ENCODE results near the gene MAGIX.
A peak's percentile ranks its signal among the peaks of the same experiment; 100 is the strongest.

MAGIX gene

DNA sequence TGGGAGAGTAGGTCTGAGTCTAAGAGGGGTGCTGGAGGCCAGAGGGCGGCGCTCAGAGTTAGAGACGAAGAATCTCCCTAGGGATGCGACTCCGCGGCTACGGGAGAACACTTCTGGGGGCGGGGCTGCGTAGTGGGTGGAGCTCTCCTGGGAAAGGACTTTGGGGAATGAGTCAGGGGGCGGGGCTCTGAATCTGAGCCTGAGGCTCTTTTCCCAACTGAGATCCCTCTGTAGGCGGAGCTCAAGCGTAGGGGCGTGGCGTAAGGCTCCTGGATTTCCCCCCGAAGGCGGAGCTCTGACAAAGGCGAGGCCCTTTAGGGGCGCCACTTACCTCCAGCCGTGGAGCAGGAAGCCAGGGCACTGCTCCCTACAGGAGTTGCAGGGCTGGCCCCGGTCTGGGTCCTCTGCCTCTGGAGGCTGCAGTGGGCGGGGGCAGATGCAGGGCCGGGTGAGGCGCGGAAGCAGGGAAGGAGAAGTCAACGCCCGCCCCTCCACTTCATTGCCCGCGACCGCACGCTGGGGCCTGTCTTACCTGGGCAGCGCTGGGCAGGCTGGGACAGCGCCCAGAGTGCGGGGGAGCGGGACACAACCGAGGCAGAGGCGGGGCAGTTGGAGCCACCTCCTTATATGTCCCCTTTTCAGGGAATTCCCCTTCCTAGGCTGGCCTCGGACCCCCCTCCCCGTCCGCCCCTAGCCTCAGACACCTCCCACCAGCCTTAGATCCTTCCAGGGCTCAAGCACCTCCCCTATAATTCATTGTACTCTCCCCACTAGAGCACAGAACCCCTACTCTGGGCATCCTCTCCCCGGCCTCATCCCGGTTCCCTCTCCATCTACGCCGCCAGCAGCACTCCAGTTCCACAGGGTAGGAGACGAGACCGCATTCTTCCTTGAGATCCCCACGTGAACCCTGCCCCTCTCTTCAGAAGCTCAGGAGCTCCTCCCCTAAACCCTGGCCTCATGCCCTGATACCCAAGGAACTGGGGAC is 22.0 kb downstream of the MAGIX start:
- DNase-seq: peak; percentile 90

DNA sequence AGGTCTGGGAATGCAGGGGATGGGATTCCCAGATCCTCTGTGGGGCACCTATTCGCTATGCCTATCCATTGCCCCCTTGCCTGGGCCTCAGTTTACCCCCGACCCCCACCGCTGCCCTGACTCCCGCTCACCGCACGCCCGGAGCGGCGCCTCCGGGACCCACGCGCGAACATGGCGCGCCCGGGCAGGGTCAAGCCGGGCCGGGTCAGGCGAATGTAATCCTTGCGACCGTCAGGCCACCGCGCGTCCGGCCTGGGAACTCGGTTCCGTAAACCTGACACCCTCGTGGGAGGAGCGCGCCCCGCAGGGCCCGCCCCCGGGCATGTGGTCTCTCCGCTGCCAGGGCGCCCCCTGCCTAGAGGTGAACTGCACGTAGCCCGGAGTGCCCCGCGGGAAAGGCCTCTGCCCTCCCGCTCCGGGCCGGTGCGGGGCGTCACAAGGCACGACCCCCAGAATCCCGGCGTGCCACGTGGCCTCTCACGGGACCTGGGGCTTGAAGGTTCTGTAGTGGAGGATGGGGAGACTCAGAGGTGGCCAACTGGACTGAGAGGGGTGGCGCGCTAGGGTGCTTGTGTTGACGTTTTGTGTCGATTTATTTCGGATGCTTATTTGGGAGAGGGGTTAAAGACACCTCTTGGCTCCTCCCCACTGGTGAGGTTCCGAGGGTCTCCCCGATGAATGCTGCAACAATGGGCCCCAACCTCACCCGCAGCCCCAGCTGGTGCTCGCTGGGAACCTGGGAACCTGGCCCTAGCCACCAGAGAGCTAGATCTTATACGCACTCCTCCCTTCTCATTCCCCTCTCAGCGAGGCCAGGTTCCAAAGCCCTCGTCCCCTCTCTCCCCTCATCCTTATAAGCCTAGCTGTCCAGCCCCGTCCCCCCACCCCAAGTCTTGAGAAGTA is 23.8 kb downstream of the MAGIX start, which contains the start of gene PRICKLE3:
TSS of gene PRICKLE3 (minus strand) at position 249 of the 903 bp plus-strand sequence. CDS start at position 173, 76 bp downstream.
- peak; percentile 72 for DNase-seq

DNA sequence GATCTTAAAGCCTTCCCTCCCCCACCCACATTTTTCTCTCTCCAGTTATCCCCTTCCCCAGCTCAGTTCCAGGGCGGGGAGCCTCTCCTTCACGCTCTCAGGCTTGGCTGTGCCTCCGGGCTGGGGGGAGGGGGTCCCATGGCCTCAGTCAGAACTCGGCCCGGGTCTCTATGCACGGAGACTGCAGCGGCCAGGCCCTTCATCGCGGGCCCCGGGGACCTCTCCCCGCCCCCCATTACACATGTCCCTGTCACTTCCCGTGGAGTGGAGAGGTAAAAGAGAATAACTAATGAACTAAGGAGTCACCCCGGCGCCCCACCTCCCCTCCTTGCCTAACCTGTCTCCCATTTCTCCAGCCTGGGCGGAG is 24.5 kb downstream of the MAGIX start:
- DNase-seq: no peak

DNA sequence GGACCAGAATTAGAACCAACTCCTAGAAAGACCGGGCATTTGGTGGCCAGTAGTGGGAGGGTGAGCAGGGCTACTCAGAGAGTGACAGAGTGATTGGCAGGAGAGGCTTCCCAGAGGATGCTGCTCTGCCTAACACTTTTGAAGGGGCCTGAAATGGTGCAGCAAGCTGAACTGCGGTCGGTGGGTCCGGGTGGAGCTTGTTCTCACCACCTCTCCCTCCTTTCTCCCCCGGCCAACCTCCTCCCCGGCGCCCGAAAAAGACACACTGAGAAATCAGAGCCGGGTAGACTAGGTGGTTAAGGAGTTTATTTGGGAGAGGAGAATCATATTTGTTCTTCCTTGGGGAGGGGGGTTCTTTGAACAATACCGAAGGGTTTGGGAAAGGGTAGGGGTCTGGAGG is 25.0 kb downstream of the MAGIX start:
- no peak for DNase-seq

DNA sequence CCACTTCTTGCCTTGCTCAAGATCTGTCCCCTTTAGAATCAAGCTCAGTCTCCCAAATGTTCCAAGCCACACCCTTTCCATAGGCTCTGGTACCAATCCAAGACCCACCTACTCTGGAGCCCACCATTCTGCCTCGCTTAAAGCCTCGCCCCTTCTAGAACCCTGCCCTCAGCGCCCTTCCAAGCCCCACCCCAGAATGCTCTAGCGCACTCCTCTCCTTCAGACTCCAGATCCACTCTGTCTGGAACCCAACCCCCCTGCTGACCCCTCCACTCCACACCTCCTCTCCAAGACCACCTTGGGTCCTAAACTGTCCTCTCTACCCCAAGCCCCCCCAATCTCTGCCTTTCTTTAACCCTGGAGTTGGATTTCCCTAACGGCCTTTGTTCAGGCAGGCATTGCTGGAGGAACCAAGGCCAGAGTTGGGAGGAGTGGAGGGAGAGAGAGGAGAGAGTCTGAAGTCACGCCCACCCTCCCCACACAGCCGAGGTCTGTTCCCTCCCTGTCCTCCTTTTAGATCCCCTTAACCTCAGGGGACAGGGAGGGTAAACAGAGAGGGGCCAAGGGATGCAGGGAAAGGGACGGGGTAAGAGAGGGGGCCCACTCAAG is 26.0 kb downstream of the MAGIX start:
- DNase-seq: no peak

DNA sequence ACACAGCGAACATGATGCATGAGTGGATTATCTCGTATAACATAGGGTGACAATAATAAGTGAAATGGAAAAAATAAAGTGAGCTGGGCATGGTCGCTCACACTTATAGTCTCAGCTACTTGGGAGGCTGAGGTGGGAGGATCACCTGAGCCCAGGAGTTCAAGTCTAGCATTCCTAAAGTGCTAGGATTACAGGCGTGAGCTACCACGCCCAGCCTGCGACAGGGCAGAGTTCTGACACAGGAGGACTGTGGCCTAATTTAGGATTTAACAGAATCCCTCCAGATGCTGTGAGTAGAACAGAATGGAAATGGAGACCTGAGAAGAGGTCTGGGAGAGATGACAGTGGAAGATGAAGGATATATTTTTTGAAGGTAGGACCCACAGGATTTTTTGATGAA is 27.0 kb downstream of the MAGIX start:
- no peak for DNase-seq

DNA sequence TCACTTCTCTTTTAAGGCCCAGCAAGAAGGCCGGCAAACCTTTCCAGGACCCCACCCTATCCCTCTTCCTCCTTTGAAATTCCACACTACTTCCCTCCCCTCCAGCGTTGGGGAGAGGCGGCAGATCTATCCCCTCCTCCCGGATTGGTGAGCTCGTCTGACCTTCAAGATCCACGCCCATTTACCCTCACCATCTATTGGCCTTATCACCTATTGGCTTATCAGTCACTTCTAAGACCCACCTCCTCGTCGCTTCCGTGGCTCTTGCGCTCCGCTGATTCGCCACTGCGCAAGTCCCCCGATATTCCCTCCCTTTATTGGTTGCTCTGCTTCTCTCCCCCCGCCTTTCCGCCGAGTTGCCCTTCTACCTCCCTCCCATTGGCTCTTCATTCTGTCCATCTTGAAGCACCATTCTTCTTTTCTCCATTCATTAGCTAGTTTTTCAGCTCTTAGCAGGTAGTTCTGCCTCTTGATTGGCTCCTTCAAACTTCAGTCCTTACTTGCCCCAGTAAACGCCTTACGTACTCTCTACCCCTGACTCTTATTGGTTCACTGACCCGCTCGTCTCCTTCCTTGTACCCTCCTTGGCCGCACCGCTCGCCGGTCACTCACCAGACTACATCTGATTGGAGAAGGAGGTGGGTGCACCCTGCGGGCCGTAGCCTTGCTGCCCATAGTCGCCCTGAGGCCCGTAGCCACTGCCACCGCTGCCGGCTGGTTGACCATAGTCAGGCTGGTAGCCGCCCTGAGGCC is 28.4 kb downstream of the MAGIX start:
- DNase-seq: peak; percentile 99

DNA sequence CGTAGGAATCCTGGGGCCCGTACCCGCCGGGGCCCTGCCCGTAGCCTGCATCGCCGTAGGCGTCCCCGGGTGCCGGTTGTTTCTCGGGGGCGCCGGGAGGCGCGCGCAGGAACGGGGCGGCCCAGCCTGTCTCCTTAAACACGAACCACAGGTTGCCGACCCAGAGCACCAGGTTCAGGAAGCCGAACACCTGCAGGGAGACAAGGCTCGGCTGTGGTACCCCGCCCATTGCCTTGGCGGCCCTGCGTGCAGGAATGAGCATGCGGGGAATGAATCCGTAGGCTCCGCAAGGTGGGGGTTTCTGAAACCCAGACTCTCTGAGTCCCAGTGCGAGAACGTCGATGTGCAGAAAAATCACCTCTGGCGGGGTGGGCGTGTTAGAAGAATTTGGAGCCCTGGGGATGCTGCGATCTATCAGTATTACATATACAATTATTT is 29.0 kb downstream of the MAGIX start:
- no peak for DNase-seq

DNA sequence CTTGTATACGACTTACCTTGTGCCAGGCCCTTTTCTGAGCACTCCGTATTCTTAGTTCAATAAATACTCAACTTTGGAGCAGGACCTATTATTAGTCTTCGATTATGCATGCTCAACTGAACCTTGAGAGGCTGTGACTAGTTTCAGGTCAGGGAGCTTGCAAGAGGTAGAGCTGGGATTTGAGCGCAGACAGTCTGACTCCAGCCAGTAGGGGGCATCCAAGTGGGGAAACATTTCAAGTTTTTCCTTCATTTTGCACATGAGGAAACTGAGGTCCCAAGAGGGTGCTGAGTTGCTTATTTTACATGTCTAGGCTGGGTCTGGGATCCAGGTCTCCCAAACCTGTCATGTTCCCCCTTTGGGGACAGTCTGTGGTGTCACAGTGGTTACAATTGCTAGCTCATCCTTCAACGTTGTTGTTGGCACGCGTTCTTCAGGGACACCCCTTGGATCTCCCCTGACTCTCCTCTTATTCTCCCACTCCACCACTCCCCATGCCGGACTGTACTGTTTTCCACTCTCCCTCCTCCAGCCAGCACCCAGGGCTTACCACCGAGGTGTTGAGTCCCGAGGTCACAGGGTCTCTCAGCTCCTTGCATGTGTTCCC is 30.3 kb downstream of the MAGIX start:
- no peak for DNase-seq

DNA sequence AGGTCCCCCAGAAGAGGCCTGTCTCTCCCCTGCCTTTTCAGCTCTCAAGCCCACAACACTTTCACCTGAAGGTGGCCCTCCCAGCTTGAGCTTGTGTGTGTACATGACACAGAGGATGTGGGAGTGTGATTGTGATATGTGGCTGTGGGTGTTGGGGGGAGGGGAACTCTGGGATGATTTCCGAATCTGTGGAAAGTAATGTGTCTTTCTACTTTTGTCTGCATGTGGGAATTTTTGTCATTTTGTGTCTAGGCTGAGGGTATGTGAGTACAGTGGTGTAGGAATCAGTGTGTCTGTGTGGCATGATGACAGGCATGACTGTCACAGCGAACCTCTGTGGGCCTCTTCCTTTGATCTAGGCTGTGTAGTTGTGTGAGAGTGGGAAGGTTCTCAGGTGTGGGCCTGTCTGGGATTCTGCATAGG is 31.0 kb downstream of the MAGIX start:
- no peak for DNase-seq

DNA sequence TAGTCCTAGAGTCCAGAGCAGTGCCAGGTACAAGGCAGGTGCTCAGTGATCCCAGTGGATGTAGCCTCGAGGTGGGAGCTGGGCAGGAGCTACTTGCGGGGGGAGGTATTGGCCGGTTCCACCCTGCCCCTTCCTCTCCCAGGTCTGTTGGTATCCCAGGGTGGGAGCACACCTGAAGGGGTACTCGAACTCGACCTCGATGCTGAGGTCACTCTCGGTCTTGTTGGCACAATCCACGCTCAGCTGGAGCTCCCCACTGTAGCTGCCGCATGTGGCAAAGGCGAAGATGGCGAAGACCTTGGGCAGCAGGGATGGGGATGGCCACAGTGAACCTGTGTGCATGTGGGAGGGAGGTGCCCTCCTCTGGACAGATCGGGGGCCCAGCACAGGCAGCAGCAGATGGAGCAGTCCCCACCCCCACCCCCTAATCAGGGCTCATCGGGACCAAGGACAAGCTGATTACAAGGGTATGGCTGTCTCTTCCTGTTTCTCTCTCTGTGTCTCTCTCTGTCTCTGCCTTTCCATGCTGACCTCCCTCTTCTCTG is 35.1 kb downstream of the MAGIX start:
- DNase-seq: no peak

DNA sequence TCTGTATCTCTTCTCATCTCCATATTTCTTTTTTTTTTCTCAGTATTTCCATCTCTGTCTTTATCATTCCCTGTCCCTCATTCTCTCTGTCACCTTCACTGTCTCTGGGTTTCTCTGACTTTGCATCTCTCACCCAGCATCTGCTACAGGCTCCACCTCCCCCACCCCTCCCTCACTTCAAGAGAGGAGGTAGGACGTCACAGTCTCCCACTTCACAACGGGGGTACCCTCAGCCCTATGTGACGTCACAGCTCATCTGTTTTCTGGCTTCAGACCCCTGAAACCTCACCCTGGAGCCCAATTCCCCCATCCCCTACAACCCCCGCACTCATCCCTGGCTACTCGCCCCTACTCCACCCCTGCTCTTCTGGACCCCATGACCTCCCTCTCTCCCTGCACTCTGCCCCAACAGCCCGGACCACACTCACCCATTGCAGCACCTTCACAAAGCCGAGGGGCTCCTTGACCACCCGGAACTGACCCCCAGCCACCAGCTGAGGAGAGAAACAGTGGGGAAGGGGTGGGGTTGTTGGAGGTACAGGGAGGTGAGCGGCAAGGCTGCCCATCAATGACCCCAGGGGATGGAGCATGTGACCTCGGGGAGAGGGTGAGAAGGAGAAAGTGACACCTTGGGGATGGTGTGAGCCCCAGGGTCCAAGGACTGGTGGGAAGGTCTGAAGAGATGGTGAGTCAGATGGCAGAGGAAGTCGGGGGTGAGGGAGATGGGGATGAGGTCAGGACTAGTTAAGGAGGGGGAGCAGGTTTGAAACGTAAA is 36.2 kb downstream of the MAGIX start:
- no peak for DNase-seq

DNA sequence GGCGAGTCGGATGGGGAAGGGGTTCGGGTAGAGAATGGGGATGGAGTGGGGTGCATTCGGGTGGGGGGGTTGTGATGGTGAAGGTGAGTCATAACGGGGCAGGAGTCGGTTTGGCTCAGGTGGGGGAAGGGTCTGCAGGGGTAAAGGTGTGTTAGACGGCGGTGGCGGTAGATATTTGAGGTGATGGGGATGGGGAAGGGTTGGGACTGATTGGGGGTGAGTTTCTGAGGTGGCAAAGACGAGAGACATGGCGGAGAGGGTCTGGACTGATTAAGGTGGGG is 36.7 kb downstream of the MAGIX start:
- DNase-seq: no peak

DNA sequence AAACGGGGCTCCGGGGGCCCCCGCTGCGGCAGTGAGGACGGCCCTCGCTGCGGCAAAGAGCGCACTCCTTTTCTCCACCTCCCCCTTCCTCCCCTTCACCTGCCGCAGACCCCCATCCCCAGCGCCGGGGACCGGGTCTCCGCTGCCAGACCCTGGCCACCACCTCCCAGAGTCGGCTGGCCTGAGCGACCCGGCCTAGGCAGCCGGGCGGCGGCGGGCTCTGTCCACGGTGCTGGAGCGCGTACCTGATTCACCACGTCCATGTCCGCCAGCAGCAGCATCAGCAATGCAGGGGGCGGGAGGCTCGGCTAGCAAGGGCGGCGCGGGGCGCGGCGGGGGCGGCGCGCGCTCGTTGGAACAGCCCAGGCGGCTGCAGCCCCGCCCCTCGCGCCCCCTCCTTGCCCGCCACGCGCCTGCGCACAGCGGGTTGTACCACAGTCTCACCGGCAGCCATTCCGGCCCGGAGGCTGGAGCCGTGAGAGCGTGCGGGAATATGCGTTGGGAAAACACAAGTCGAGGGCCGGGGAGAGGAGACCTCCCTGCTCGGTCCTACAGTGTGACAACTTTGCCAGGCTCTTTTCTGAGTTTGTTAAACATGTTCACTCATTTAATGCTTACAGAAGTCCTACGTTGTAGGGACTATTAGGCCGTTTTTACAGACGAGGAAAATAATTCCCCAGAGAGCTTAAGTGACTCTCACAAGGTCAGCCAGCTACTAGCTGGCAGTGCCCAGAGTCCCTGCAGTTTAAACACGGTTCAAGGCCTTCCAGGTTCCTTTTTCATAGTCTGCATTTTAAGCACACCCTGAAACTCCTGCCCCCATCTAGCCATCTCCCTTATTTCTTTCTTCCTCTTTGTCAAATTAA is 37.6 kb downstream of the MAGIX start, which contains the start of gene SYP:
TSS of gene SYP (minus strand) at position 288 of the 866 bp plus-strand sequence. CDS start at position 281, 7 bp downstream.
- DNase-seq: peak; percentile 87

DNA sequence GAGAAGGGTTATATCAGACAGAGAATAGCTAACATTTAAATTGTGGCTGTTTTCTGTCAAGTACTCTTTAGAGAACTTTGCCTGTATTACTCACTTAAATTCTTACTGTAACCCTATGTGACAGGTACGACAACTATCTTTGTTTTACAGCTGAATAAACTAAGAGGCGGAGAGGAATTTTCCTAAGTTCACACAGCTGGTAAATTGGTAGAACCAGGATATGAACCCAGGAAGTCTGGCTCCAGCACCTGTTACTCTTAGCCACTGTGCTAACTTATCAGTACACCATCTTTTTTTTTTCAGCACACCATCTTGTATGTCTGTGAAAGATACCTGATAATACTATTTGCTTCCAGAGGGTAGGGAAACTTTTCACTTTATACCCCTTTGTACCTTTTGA is 39.5 kb downstream of the MAGIX start:
- DNase-seq: no peak

DNA sequence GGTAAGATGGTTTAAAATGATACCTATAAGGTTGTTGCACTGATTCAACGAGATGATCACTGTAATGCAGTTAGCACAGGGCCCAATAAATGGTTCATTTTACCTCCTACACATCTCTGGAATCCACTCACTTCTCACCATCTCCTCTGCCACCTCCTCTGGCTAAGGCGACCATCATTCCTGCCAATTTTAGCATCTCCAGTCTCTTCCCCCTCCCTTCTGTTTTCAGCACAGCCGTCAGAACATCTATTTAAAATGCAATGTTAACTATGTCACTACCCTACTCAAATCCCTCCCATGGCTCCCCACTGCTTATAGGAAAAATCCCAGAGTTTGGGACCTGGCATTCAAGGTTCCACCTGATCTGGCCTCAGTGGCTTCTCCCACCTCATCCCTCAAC is 41.0 kb downstream of the MAGIX start:
- DNase-seq: no peak

DNA sequence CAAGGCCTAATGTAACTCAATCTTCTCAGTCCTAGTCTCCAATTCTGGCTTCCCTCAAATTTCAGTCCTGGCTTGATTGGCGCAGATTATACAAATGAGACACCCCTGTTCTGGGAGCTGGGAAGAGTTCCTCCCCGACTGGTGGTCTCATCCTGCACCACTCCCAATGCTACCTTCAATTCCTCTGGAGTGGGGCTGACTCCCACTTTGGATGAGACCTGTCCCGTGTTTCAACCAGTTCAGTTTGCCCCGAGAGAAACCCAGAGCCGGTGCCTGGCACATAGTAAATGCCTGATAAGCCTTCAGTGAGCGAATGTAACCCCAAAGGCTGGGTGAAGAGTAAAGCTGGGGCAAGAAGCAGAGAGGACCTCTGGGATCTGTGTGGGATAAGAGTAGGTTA is 41.5 kb downstream of the MAGIX start:
- no peak for DNase-seq

DNA sequence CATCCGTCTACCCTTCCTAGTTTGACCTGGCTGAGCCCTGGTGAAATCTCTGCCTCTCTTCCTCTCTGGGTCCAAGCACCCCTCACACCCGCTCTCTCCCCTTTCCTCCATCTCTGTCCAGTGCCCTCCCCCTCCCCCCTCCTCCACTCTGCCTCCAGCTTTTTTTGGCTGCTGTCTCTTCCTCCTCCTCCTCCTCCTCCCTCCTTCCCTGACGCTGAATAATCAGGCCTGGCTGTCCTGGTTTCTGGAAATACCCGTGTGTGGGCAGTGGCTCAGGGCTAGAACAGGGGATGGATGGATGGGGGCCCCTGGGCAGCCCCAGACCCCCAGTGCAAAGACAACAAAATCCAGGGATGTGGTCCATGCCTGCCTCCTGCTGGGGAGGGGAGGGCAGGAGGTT is 42.2 kb downstream of the MAGIX start:
- no peak for DNase-seq

DNA sequence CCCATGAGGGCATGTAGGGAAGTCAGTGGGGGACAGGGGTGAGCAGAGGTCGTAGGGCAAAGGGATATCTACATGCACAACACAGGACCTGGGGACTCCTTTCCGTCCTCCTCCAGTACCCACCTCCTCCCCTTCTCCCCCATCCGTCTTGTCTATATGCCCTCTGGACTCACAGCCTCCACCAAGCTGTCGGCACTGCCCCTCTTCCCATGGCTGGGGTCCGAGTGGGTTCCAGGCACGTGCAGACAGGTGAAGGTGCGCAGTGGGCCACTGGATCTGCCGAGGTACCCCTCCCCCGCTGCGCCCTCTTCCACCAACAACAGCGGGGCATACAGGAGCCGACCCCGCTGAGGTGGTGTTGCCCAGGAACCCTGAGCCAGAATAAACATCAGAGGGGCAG is 42.9 kb downstream of the MAGIX start:
- DNase-seq: no peak

DNA sequence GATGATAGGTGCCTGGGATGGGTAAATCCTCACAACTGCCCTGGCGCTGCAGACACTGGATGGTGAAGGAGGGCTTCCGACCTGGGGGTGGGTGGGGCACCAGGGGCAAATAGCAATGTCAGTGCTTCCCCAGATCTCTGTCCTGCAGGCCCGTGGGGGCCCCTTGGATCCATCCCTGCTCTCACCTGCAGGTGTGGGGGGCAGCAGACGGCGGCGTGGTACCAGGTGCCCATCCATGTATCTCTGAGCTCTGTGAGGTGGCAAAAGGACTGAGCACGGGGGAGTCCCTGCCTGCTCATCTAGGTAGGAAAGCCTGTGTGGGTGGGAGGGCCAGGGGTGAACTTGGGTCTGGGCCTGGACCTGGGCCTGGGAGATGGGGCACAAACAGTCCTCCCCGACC is 44.0 kb downstream of the MAGIX start:
- DNase-seq: no peak
